Gastrocnemius medialis (tissue), 4 donors: Measurements from ENCODE around the gene PTMS. TPM values are rescaled to one million over a fixed set of nuclear protein-coding genes. Genes with fewer than 3 reads are reported as not detected.

Source experiments
- ATAC-seq, 2 donors: fragments of 150-250 bp; one replicate each; pipeline ENCODE4 v1.9.1; 2016
- DNase-seq, 2 donors: peaks; one replicate each; pipeline ENCODE4 v3.0.0-alpha.2; 2019
- H3K27ac ChIP-seq, 4 donors: fragments of 200-600 bp; sonication (generic); 1 replicate in 1 of 4; 2 replicates in 3 of 4; pipeline ENCODE4 v1.5.1; 2016 to 2018; ENCODE audit warnings: mild to moderate bottlenecking in 2 of 4, moderate library complexity in 1 of 4
- H3K27me3 ChIP-seq, 3 donors: fragments of 200-600 bp; sonication (generic) in 2 of 3; 1 replicate in 1 of 3; 2 replicates in 2 of 3; pipeline versions ENCODE4 v1.5.1 to v1.6.0; 2016 to 2019; ENCODE audit warnings: mild to moderate bottlenecking in 1 of 3, moderate library complexity in 1 of 3
- H3K36me3 ChIP-seq, 2 donors: fragments of 200-600 bp; sonication (generic) in 1 of 2; one replicate each; pipeline ENCODE4 v1.5.1; 2017 to 2018
- H3K4me1 ChIP-seq, 2 donors: fragments of 200-600 bp; sonication (generic) in 1 of 2; one replicate each; pipeline ENCODE4 v1.5.1; 2016 to 2017; ENCODE audit warnings: mild to moderate bottlenecking in 2 of 2
- H3K4me3 ChIP-seq, 4 donors: fragments of 200-600 bp; sonication (generic) in 3 of 4; 1 replicate in 1 of 4; 2 replicates in 3 of 4; pipeline ENCODE4 v1.5.1; 2016 to 2019; ENCODE audit warnings: mild to moderate bottlenecking in 2 of 4
- H3K9me3 ChIP-seq, 3 donors: fragments of 200-600 bp; sonication (generic) in 2 of 3; 1 replicate in 1 of 3; 2 replicates in 2 of 3; pipeline ENCODE4 v1.5.1; 2016 to 2019
- CTCF ChIP-seq, 5 experiments: fragments of 450-650 bp in 3 of 5; fragments of 200-600 bp in 2 of 5; sonication (generic) in 2 of 5; IDR thresholded peaks in 4 of 5; conservative IDR thresholded peaks in 1 of 5; 1 replicate in 4 of 5; 2 replicates in 1 of 5; pipeline ENCODE4 v1.5.1; 2016 to 2019; ENCODE audit warnings: antibody characterized with exemption in 5 of 5, mild to moderate bottlenecking in 3 of 5, moderate library complexity in 3 of 5
- POLR2A ChIP-seq, 2 donors: fragments of 450-650 bp; IDR thresholded peaks; one replicate each; pipeline ENCODE4 v1.6.1; 2017; ENCODE audit warnings: antibody characterized with exemption in 2 of 2, mild to moderate bottlenecking in 2 of 2, moderate library complexity in 2 of 2
- in situ Hi-C, 4 donors: fragments of 200-750 bp; cut with MboI; loops; one replicate each; pipeline versions ENCODE4 v1.15.0 to v1.8.0; 2017; ENCODE audit warnings: low sequenced_read_pairs in 4 of 4
- intact Hi-C: fragments of 100-400 bp; cut with DNase I; formaldehyde crosslinking; loops from one replicate; pipeline ENCODE4 v1.15.1; 2023; ENCODE audit warnings: low total_unique reads
- total RNA-seq, 4 donors: library from RNA; depleted of rRNA; stranded (reverse); fragments of >200 nt; gene quantifications; one replicate each; pipeline versions ENCODE4 v1.1.0 to v1.2.3, GENCODE V29; 2016

The PTMS gene
- total RNA-seq, 4 donors from 2014 or later, result 15.0 to 40.4 (median 31.5) TPM

DNA sequence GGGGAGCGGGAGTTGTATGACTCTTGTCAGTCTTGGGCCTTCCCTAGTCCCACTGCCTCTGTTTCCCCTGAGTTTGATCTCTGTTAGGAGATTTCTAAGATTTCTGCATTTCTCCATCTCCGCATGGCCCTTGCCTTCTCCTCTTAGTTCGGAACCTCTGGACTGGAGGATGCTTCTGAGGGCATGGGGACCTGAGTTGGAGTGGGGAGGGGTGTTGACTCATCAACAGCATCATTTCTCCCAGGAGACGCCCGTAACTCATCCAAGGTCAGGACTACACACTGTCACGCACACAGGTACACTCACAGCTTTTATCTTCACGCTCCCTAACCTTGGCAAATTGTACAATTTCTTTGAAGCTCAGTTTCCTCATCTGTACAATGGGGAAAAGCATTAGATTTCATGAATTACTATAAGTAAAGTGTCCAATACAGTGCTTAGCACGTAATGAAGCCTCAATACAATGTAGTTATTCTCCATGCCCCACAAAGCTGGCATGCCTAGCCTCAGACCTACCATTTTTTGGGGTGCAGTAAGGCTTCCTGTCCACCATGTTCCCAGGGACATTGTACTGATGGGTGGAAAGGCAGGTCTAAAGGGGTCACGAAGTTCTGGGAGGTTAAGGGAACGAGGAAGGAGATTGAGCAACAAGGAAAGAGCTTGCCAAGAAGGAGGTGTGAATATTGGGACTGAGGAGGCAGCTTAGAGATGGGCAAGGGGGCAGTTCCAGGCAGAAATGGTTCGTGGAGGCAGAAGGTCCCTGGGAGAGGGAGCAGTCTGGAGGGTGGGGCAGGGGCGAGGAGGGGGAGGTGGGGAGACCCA is 5.6 kb downstream of the PTMS start:
- intact Hi-C loops, result no loop called here
- DNase-seq (no peak), ATAC-seq (no peak)
- peaks cover 12 to 20% of the 10 kb centered on the region in 2 donors for H3K4me1 ChIP-seq
- in situ Hi-C loops, result no loop called here
- TF ChIP-seq POLR2A (IDR thresholded peaks at IDR 0.05) (no peak), CTCF (IDR thresholded peaks at IDR 0.05 in 4 of 5, conservative IDR thresholded peaks at IDR 0.05 in 1 of 5) (no peak)
- no peak overlapping the region for H3K4me3 ChIP-seq
- H3K27me3 ChIP-seq, result no peaks in the 10 kb centered on the region
- H3K36me3 ChIP-seq, result no peaks in the 10 kb centered on the region
- no peaks in the 10 kb centered on the region for H3K9me3 ChIP-seq
- H3K27ac ChIP-seq, result peak overlapping the region in 3 of 4 donors; percentile 35 to 48 (median 46)

DNA sequence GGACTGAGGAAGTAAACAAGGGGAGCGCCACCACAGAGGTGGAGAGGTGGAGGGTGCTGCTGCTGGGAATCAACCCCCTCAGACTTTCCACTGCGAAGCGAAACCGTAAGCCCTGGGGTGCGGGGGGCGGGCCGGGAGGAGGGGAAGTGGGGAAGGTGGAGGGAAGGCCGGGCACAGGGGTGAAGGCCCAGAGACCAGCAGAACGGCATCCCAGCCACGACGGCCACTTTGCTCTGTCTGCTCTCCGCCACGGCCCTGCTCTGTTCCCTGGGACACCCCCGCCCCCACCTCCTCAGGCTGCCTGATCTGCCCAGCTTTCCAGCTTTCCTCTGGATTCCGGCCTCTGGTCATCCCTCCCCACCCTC is 6.2 kb downstream of the PTMS start, which contains the start of gene LAG3:
Gene LAG3 (plus strand): TSS at position 190 of the 365 bp plus-strand sequence. CDS start 333 bp downstream, outside the sequence.
- H3K9me3 ChIP-seq, result no peaks in the 10 kb centered on the region
- intact Hi-C loops, result no loop called here
- H3K27ac ChIP-seq, result peak within 1 kb of the TSS in 3 of 4 donors; percentile 35 to 48 (median 46)
- no peaks in the 10 kb centered on the region for H3K27me3 ChIP-seq
- ATAC-seq (no peak), DNase-seq (no peak)
- TF ChIP-seq CTCF (IDR thresholded peaks at IDR 0.05 in 4 of 5, conservative IDR thresholded peaks at IDR 0.05 in 1 of 5) (no peak), POLR2A (IDR thresholded peaks at IDR 0.05) (no peak)
- no peak within 1 kb of the TSS for H3K4me3 ChIP-seq
- in situ Hi-C loops, result no loop called here
- peaks cover 12 to 15% of the 10 kb centered on the region in 2 donors for H3K4me1 ChIP-seq
- H3K36me3 ChIP-seq, result no peaks in the 10 kb centered on the region

- ATAC-seq (no peak), DNase-seq (no peak)
- intact Hi-C loops (no loop called here), in situ Hi-C loops (no loop called here)
- H3K4me3 ChIP-seq, result no peak overlapping the region
- no peaks in the 10 kb centered on the region for H3K36me3 ChIP-seq
- H3K27ac ChIP-seq, result no peak overlapping the region
- no peaks in the 10 kb centered on the region for H3K27me3 ChIP-seq
- H3K9me3 ChIP-seq, result no peaks in the 10 kb centered on the region
- TF ChIP-seq CTCF (IDR thresholded peaks at IDR 0.05 in 4 of 5, conservative IDR thresholded peaks at IDR 0.05 in 1 of 5) (no peak), POLR2A (IDR thresholded peaks at IDR 0.05) (no peak)
- peaks cover 9 to 11% of the 10 kb centered on the region in 2 donors for H3K4me1 ChIP-seq
Observed at GRCh38 chr12:6772726-6773589, 6.8 kb downstream of the PTMS start.

DNA sequence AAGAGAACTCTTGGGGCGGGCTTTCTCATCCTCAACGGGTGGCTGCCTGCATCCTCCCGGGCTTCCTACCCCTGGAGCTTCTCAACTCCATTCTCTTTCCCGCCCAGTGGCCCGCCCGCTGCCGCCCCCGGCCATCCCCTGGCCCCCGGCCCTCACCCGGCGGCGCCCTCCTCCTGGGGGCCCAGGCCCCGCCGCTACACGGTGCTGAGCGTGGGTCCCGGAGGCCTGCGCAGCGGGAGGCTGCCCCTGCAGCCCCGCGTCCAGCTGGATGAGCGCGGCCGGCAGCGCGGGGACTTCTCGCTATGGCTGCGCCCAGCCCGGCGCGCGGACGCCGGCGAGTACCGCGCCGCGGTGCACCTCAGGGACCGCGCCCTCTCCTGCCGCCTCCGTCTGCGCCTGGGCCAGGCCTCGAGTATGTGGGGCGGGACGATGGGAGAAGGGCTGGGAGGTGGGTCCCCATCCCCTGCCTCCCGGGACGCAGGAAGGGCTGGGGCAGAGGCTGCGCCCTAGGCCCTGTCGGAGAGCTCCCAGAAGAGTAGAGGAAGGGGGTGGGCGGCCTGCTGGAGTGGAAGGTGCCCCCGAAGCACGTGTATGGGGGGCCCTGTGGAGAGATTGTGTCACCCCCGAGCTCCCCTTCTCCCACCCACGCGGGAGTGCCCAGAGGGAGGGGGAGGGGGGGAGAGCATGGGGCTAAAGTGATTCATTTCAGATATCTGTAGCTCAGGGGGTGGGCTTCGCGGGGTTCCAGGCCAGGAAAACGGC is 7.6 kb downstream of the PTMS start:
- Histone ChIP-seq H3K9me3 (no peaks in the 10 kb centered on the region), H3K4me3 (no peak overlapping the region), H3K27me3 (no peaks in the 10 kb centered on the region), H3K36me3 (no peaks in the 10 kb centered on the region), H3K27ac (no peak overlapping the region), H3K4me1 (peaks cover 9 to 11% of the 10 kb centered on the region in 2 donors)
- intact Hi-C loops (no loop called here), in situ Hi-C loops (no loop called here)
- DNase-seq, result no peak
- ATAC-seq, result no peak
- TF ChIP-seq POLR2A (IDR thresholded peaks at IDR 0.05) (no peak), CTCF (IDR thresholded peaks at IDR 0.05 in 4 of 5, conservative IDR thresholded peaks at IDR 0.05 in 1 of 5) (no peak)
